ENCODE data around the gene PPP1R14C.

GRCh38 chr6:150112233-150112632, 30.6 kb upstream of the PPP1R14C start:
- TF ChIP-seq CTCF (conservative IDR thresholded peaks at IDR 0.05; ENCODE audit: low read depth, low read length) (no peak), EZH2 (IDR thresholded peaks at IDR 0.05; ENCODE audit: borderline replicate concordance, low read depth, low read length, poor library complexity, severe bottlenecking) (no peak)

All from A673 (cell line).